H9 (cell line): ENCODE data around the gene SV2A. TPM values are rescaled to one million over a fixed set of nuclear protein-coding genes. Genes with fewer than 3 reads are reported as not detected.

Experiments
- DNase-seq: peaks from one replicate; pipeline ENCODE4 v3.0.0-alpha.2; 2017
- H2AFZ ChIP-seq: one replicate; pipeline ENCODE4 v1.6.1; 2013; ENCODE audit warnings: mild to moderate bottlenecking, low read length, control low read depth, moderate library complexity
- H2AK5ac ChIP-seq: 2 replicates; pipeline ENCODE4 v1.6.1; 2013; ENCODE audit warnings: low read length, control low read depth, mixed read lengths; ENCODE audit not compliant: insufficient read length
- H2BK120ac ChIP-seq: one replicate; pipeline ENCODE4 v1.6.1; 2013; ENCODE audit warnings: low read depth, mild to moderate bottlenecking, low read length, control low read depth, inconsistent platforms; ENCODE audit not compliant: poor library complexity, severe bottlenecking
- H2BK12ac ChIP-seq: 2 replicates; pipeline ENCODE4 v1.6.1; 2013; ENCODE audit warnings: low read length, control low read depth, mixed read lengths, low read depth; ENCODE audit not compliant: insufficient read length
- H2BK15ac ChIP-seq: 2 replicates; pipeline ENCODE4 v1.6.1; 2013; ENCODE audit warnings: low read depth, low read length, control low read depth
- H2BK20ac ChIP-seq: one replicate; pipeline ENCODE4 v1.6.1; 2013; ENCODE audit warnings: low read depth, mild to moderate bottlenecking, low read length, control low read depth, inconsistent platforms; ENCODE audit not compliant: poor library complexity, severe bottlenecking
- H2BK5ac ChIP-seq: 2 replicates; pipeline ENCODE4 v1.6.1; 2013; ENCODE audit warnings: low read length, control low read depth, mixed read lengths; ENCODE audit not compliant: insufficient read length
- H3K14ac ChIP-seq: 2 replicates; pipeline ENCODE4 v1.6.1; 2013; ENCODE audit warnings: low read length, control low read depth; ENCODE audit not compliant: insufficient read depth
- H3K18ac ChIP-seq: 2 replicates; pipeline ENCODE4 v1.6.1; 2013; ENCODE audit warnings: low read depth, mild to moderate bottlenecking, mixed read lengths, low read length, control low read depth; ENCODE audit not compliant: insufficient read length
- H3K23ac ChIP-seq: 2 replicates; pipeline ENCODE4 v1.6.1; 2013; ENCODE audit warnings: low read length, control low read depth, mixed read lengths, low read depth; ENCODE audit not compliant: insufficient read length
- H3K23me2 ChIP-seq: 2 replicates; pipeline ENCODE4 v1.6.1; 2013; ENCODE audit warnings: low read depth, mild to moderate bottlenecking, mixed read lengths, low read length, control low read depth; ENCODE audit not compliant: insufficient read length, poor library complexity, severe bottlenecking
- H3K27ac ChIP-seq: 2 replicates; pipeline ENCODE4 v1.5.1; 2013; ENCODE audit warnings: low read length, control low read depth, mixed read lengths, low read depth; ENCODE audit not compliant: insufficient read length
- H3K27me3 ChIP-seq: 2 replicates; pipeline ENCODE4 v1.6.1; 2013; ENCODE audit warnings: low read length, control low read depth, inconsistent platforms; ENCODE audit not compliant: insufficient read depth
- H3K4ac ChIP-seq: 2 replicates; pipeline ENCODE4 v1.6.1; 2013; ENCODE audit warnings: low read depth, mild to moderate bottlenecking, control low read depth, inconsistent platforms, low read length, moderate library complexity
- H3K4me1 ChIP-seq: 2 replicates; pipeline ENCODE4 v1.6.1; 2013; ENCODE audit warnings: low read length, control low read depth, inconsistent platforms; ENCODE audit not compliant: insufficient read depth
- H3K4me2 ChIP-seq: 2 replicates; pipeline ENCODE4 v1.6.1; 2013; ENCODE audit warnings: low read length, control low read depth, mixed read lengths; ENCODE audit not compliant: insufficient read length, insufficient read depth
- H3K56ac ChIP-seq: 2 replicates; pipeline ENCODE4 v1.6.1; 2013; ENCODE audit warnings: low read depth, mild to moderate bottlenecking, mixed read lengths, low read length, control low read depth; ENCODE audit not compliant: insufficient read length
- H3K79me1 ChIP-seq: 2 replicates; pipeline ENCODE4 v1.6.1; 2013; ENCODE audit warnings: low read depth, mild to moderate bottlenecking, moderate library complexity, low read length, control low read depth, inconsistent platforms; ENCODE audit not compliant: insufficient read depth, poor library complexity, severe bottlenecking
- H3K79me2 ChIP-seq: 2 replicates; pipeline ENCODE4 v1.6.1; 2013; ENCODE audit warnings: low read length, control low read depth, inconsistent platforms; ENCODE audit not compliant: insufficient read depth
- H3K9ac ChIP-seq: 2 replicates; pipeline ENCODE4 v1.6.1; 2013; ENCODE audit warnings: low read length, control low read depth, mixed read lengths; ENCODE audit not compliant: insufficient read length; ENCODE audit errors: extremely low read depth
- H3K9me3 ChIP-seq: one replicate; pipeline ENCODE4 v1.6.1; 2013; ENCODE audit warnings: low read depth, low read length, inconsistent platforms; ENCODE audit not compliant: control insufficient read depth
- H3T11ph ChIP-seq: one replicate; pipeline ENCODE4 v1.6.1; 2013; ENCODE audit warnings: mild to moderate bottlenecking, low read length, control low read depth, inconsistent platforms
- H4K20me1 ChIP-seq: one replicate; pipeline ENCODE4 v1.6.1; 2013; ENCODE audit not compliant: control insufficient read depth, insufficient read length, insufficient read depth
- H4K5ac ChIP-seq: 2 replicates; pipeline ENCODE4 v1.6.1; 2013; ENCODE audit warnings: low read depth, mild to moderate bottlenecking, mixed read lengths, low read length, control low read depth; ENCODE audit not compliant: insufficient read length
- H4K8ac ChIP-seq: replicated peaks from 2 replicates; pipeline ENCODE4 v1.6.1; 2013; ENCODE audit warnings: low read length, control low read depth, mixed read lengths, low read depth; ENCODE audit not compliant: insufficient read length
- H4K91ac ChIP-seq: 2 replicates; pipeline ENCODE4 v1.6.1; 2013; ENCODE audit warnings: low read depth, mild to moderate bottlenecking, moderate library complexity, mixed read lengths, low read length, control low read depth; ENCODE audit not compliant: insufficient read length
- H3K27ac Mint-ChIP-seq, 3 experiments: 2 replicates in 2 of 3; 3 replicates in 1 of 3; pipeline ENCODE4 v1.8.0; 2020 to 2021; ENCODE audit warnings: mixed read lengths in 3 of 3, mild to moderate bottlenecking in 1 of 3, moderate library complexity in 1 of 3
- H3K27me3 Mint-ChIP-seq: 2 replicates; pipeline ENCODE4 v1.8.0; 2021; ENCODE audit warnings: low read depth, mild to moderate bottlenecking, moderate library complexity, mixed read lengths
- H3K36me3 Mint-ChIP-seq, 3 experiments: 2 replicates in 2 of 3; 3 replicates in 1 of 3; pipeline ENCODE4 v1.8.0; 2020 to 2021; ENCODE audit warnings: low read depth in 3 of 3, mixed read lengths in 3 of 3; ENCODE audit not compliant: insufficient read depth in 1 of 3
- H3K4me1 Mint-ChIP-seq, 2 experiments: 2 replicates each; pipeline ENCODE4 v1.8.0; 2020; ENCODE audit warnings: mixed read lengths in 2 of 2
- H3K4me3 Mint-ChIP-seq, 2 experiments: 2 replicates in 1 of 2; 3 replicates in 1 of 2; pipeline ENCODE4 v1.8.0; 2020 to 2021; ENCODE audit warnings: mild to moderate bottlenecking in 2 of 2, mixed read lengths in 2 of 2, moderate library complexity in 1 of 2
- H3K9me3 Mint-ChIP-seq, 2 experiments: 2 replicates in 1 of 2; 3 replicates in 1 of 2; pipeline ENCODE4 v1.8.0; 2020; ENCODE audit warnings: mild to moderate bottlenecking in 2 of 2, mixed read lengths in 2 of 2, moderate library complexity in 1 of 2
- CTCF ChIP-seq: fragments of 200-600 bp; sonication (generic); conservative IDR thresholded peaks from 3 replicates; pipeline ENCODE4 v1.8.0; 2021; ENCODE audit warnings: antibody characterized with exemption, mild to moderate bottlenecking
- WGBS: extraction: QIAGEN DNeasy Blood & Tissue Kit; methylation state at CpG from one replicate; pipeline ENCODE4 v1.1.7; 2013; ENCODE audit warnings: missing lambda C conversion rate, low lambda C conversion rate, mixed read lengths; ENCODE audit not compliant: insufficient read length; ENCODE audit errors: extremely low coverage; 5-methylcytosine and 5-hydroxymethylcytosine counted together
- total RNA-seq: library from RNA; stranded (reverse); gene quantifications from 2 replicates; pipeline ENCODE4 v1.2.1, GENCODE V29; 2021

SV2A gene
- total RNA-seq, 1 experiment from 2014 or later: 42.4 TPM

GRCh38 chr1:149963358-149963757 is 45.7 kb upstream of the SV2A start:
- Histone ChIP-seq H3K23me2 (no peaks in the 10 kb centered on the region), H2BK12ac (no peak overlapping the region), H3K27me3 (no peaks in the 10 kb centered on the region), H3K79me1 (no peaks in the 10 kb centered on the region), H2BK120ac (no peak overlapping the region), H3K4me2 (no peak overlapping the region), H2BK15ac (no peak overlapping the region), H4K5ac (no peak overlapping the region), H2AFZ (no peak overlapping the region), H2AK5ac (no peak overlapping the region), H4K91ac (no peak overlapping the region), H2BK20ac (no peak overlapping the region), H4K8ac (no peak overlapping the region), H3K4ac (no peak overlapping the region), H3K56ac (no peak overlapping the region), H3T11ph (no peak overlapping the region), H3K79me2 (no peaks in the 10 kb centered on the region), H4K20me1 (no peaks in the 10 kb centered on the region), H3K9me3 (peaks cover 1% of the 10 kb centered on the region), H3K23ac (no peak overlapping the region), H3K18ac (no peak overlapping the region), H2BK5ac (no peak overlapping the region), H3K27ac (no peak overlapping the region), H3K14ac (no peak overlapping the region), H3K4me1 (no peaks in the 10 kb centered on the region), H3K9ac (no peak overlapping the region)
- H3K27ac Mint-ChIP-seq: peak overlapping the region in 1 of 3 experiments; percentile 28; a peak in 3 of 7 replicates
- peaks cover 42 to 69% (median 69%) of the 10 kb centered on the region in 3 experiments for H3K36me3 Mint-ChIP-seq
- no CpG with 5 or more reads among the region's 3 CpGs for WGBS
- peaks cover 13 to 17% of the 10 kb centered on the region in 2 experiments for H3K9me3 Mint-ChIP-seq
- no peak for DNase-seq
- H3K27me3 Mint-ChIP-seq: no peaks in the 10 kb centered on the region
- no peak overlapping the region for H3K4me3 Mint-ChIP-seq
- H3K4me1 Mint-ChIP-seq: no peaks in the 10 kb centered on the region
- no peak for TF ChIP-seq CTCF
